Transverse colon (tissue), 4 donors: ENCODE results near the gene PPP1R9A.

Experiments used
- EP300 ChIP-seq: sonication (generic); formaldehyde crosslinking; IDR thresholded peaks from one replicate; pipeline ENCODE4 v1.6.1; 2017; ENCODE audit warnings: antibody characterized with exemption, low read depth
- POLR2A ChIP-seq: fragments of 450-650 bp; IDR thresholded peaks from one replicate; pipeline ENCODE4 v1.6.1; 2016; ENCODE audit warnings: antibody characterized with exemption, mild to moderate bottlenecking, moderate library complexity
- POLR2AphosphoS5 ChIP-seq, 3 donors: sonication (generic); formaldehyde crosslinking; IDR thresholded peaks; one replicate each; pipeline ENCODE4 v1.6.1; 2016; ENCODE audit warnings: antibody characterized with exemption in 3 of 3
- TF ChIP-seq, protein P1 (sequence below), 5 experiments: fragments of 200-600 bp in 3 of 5; fragments of 450-650 bp in 2 of 5; sonication (generic) in 3 of 5; IDR thresholded peaks; 1 replicate in 2 of 5; 2 replicates in 3 of 5; pipeline ENCODE4 v1.5.1; 2016 to 2017; ENCODE audit warnings: antibody characterized with exemption in 5 of 5, inconsistent platforms in 3 of 5, mild to moderate bottlenecking in 2 of 5, moderate library complexity in 1 of 5

DNA sequence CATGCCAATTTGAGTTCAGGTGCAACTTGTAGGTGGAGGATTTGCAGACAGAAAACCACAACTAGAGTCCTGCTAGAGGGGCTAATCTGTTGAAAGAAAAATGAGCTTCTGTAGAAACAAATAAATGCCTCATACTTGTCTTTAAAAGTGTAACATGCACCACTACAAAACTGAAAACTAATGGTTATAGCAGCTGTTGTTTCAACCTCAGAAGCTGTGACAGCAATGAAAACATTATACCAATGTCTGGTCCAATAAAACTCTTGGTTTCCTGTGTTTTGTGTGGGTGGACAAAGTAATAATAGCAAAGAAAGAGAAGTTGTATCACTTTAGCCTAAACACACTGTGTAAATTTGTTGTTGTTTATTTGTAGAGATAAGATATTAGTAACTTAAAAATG is 3.4 kb upstream of the PPP1R9A start:
- no peak for TF ChIP-seq POLR2A
- no peak for TF ChIP-seq EP300
- TF ChIP-seq, protein P1, sequence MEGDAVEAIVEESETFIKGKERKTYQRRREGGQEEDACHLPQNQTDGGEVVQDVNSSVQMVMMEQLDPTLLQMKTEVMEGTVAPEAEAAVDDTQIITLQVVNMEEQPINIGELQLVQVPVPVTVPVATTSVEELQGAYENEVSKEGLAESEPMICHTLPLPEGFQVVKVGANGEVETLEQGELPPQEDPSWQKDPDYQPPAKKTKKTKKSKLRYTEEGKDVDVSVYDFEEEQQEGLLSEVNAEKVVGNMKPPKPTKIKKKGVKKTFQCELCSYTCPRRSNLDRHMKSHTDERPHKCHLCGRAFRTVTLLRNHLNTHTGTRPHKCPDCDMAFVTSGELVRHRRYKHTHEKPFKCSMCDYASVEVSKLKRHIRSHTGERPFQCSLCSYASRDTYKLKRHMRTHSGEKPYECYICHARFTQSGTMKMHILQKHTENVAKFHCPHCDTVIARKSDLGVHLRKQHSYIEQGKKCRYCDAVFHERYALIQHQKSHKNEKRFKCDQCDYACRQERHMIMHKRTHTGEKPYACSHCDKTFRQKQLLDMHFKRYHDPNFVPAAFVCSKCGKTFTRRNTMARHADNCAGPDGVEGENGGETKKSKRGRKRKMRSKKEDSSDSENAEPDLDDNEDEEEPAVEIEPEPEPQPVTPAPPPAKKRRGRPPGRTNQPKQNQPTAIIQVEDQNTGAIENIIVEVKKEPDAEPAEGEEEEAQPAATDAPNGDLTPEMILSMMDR (IDR thresholded peaks at IDR 0.05) = no peak
- TF ChIP-seq POLR2AphosphoS5 (IDR thresholded peaks at IDR 0.05) = no peak
